HG02981 (cell line): ENCODE measurements around the gene WWOX.

Experiments used
- ATAC-seq: cut with Tn5 transposase; IDR thresholded peaks from one replicate; pipeline ENCODE4 v1.9.1; 2021; ENCODE audit warnings: mild to moderate bottlenecking, moderate library complexity; ENCODE audit not compliant: unreplicated experiment

Gene WWOX

GRCh38 chr16:78192734-78193488 lies 93.5 kb downstream of the WWOX start:
- no peak for ATAC-seq

GRCh38 chr16:78194948-78195347 lies 95.5 kb downstream of the WWOX start:
- ATAC-seq, result no peak

GRCh38 chr16:78195797-78196196 lies 96.3 kb downstream of the WWOX start:
- ATAC-seq, result no peak

- no peak for ATAC-seq
Measured at GRCh38 chr16:78196502-78196901, 97.0 kb downstream of the WWOX start.

GRCh38 chr16:78198288-78198687 lies 98.8 kb downstream of the WWOX start:
- no peak for ATAC-seq

- ATAC-seq, result no peak
Measured at GRCh38 chr16:78199325-78200022, 100.0 kb downstream of the WWOX start.

- no peak for ATAC-seq
Measured at GRCh38 chr16:78200023-78200389, 100.6 kb downstream of the WWOX start.

GRCh38 chr16:78200623-78201096 lies 101.2 kb downstream of the WWOX start:
- ATAC-seq, result no peak

GRCh38 chr16:78205506-78205905 lies 106.1 kb downstream of the WWOX start:
- no peak for ATAC-seq

- ATAC-seq, result no peak
Measured at GRCh38 chr16:78206623-78207223, 107.3 kb downstream of the WWOX start.

GRCh38 chr16:78209951-78210661 lies 110.7 kb downstream of the WWOX start:
- ATAC-seq, result no peak

GRCh38 chr16:78211020-78211599 lies 111.7 kb downstream of the WWOX start:
- ATAC-seq, result no peak

- ATAC-seq, result no peak
Measured at GRCh38 chr16:78211946-78212345, 112.5 kb downstream of the WWOX start.

GRCh38 chr16:78212674-78213073 lies 113.2 kb downstream of the WWOX start:
- ATAC-seq, result no peak

GRCh38 chr16:78213751-78214150 lies 114.3 kb downstream of the WWOX start:
- ATAC-seq, result no peak

- no peak for ATAC-seq
Measured at GRCh38 chr16:78215222-78215621, 115.8 kb downstream of the WWOX start.

GRCh38 chr16:78216166-78216745 lies 116.8 kb downstream of the WWOX start:
- no peak for ATAC-seq

GRCh38 chr16:78217276-78217675 lies 117.8 kb downstream of the WWOX start:
- no peak for ATAC-seq

- no peak for ATAC-seq
Measured at GRCh38 chr16:78218279-78218678, 118.8 kb downstream of the WWOX start.

- no peak for ATAC-seq
Measured at GRCh38 chr16:78218856-78219651, 119.6 kb downstream of the WWOX start.
